ENCODE data around the gene COPS2. TPM values are rescaled to one million over a fixed set of nuclear protein-coding genes. Genes with fewer than 3 reads are reported as not detected.
A peak's percentile ranks its signal among the peaks of the same experiment; 100 is the strongest.

COPS2 gene
- total and polyA plus RNA-seq, 2 of the 13 experiments (the other 11 are each of a cell fraction or from before 2014, with no cell fraction given) = 37.8 to 66.3 TPM

- no peak for TF ChIP-seq MXD4 (CRISPR knock-in tag; IDR thresholded peaks at IDR 0.05)
- no peak for TF ChIP-seq NR1H2 (CRISPR knock-in tag; IDR thresholded peaks at IDR 0.05; ENCODE audit: borderline replicate concordance, low read depth)
- no peak for TF ChIP-seq ZNF34 (CRISPR knock-in tag; IDR thresholded peaks at IDR 0.05; ENCODE audit: borderline replicate concordance)
- no peak for TF ChIP-seq MTA3 (CRISPR knock-in tag; IDR thresholded peaks at IDR 0.05)
- TF ChIP-seq ZNF124 (CRISPR knock-in tag; IDR thresholded peaks at IDR 0.05) = no peak
- no peak for TF ChIP-seq ATF7-NPFF (CRISPR knock-in tag; IDR thresholded peaks at IDR 0.05; ENCODE audit: low read depth)
- no peak for TF ChIP-seq SIN3A (IDR thresholded peaks at IDR 0.05; ENCODE audit: borderline replicate concordance, low read depth, low read length)
- no peak for TF ChIP-seq ZNF83 (CRISPR knock-in tag; IDR thresholded peaks at IDR 0.05; ENCODE audit: borderline replicate concordance)
- no peak for TF ChIP-seq ZZZ3 (CRISPR knock-in tag; IDR thresholded peaks at IDR 0.05; ENCODE audit: borderline replicate concordance)
- TF ChIP-seq ZFYVE20 (CRISPR knock-in tag; IDR thresholded peaks at IDR 0.05; ENCODE audit: borderline replicate concordance, low read depth) = no peak
- TF ChIP-seq ATRX (CRISPR knock-in tag; IDR thresholded peaks at IDR 0.05; ENCODE audit: borderline replicate concordance) = no peak
- TF ChIP-seq ZNF142 (CRISPR knock-in tag; IDR thresholded peaks at IDR 0.05) = no peak
- no peak for TF ChIP-seq ZNF746 (CRISPR knock-in tag; IDR thresholded peaks at IDR 0.05)
- no peak for TF ChIP-seq CHCHD3 (CRISPR knock-in tag; IDR thresholded peaks at IDR 0.05)
- TF ChIP-seq MTF2 (CRISPR knock-in tag; IDR thresholded peaks at IDR 0.05; ENCODE audit: borderline replicate concordance) = no peak
- no peak for TF ChIP-seq MZF1 (CRISPR knock-in tag; IDR thresholded peaks at IDR 0.05; ENCODE audit: borderline replicate concordance)
- TF ChIP-seq ZNF740 (CRISPR knock-in tag; IDR thresholded peaks at IDR 0.05) = no peak
- TF ChIP-seq NR2F6 (IDR thresholded peaks at IDR 0.05) = peak; percentile 94
- TF ChIP-seq NR2F6 (CRISPR knock-in tag; IDR thresholded peaks at IDR 0.05) = peak; percentile 87
- TF ChIP-seq ZNF644 (CRISPR knock-in tag; IDR thresholded peaks at IDR 0.05; ENCODE audit: low read depth) = peak; percentile 16; the same call in 1 of the 2 replicates
- TF ChIP-seq FOXA3 (CRISPR knock-in tag; IDR thresholded peaks at IDR 0.05) = 0 out of 2 replicates have a peak, but pooled peaks have one; percentile 5
- TF ChIP-seq HCFC1 (IDR thresholded peaks at IDR 0.05; ENCODE audit: low read depth, low read length) = no peak
- TF ChIP-seq MED1 (CRISPR knock-in tag; IDR thresholded peaks at IDR 0.05) = 0 out of 2 replicates have a peak, but pooled peaks have one; percentile 20
- TF ChIP-seq ZMYM4 (CRISPR knock-in tag; IDR thresholded peaks at IDR 0.05) = peak; percentile 91
- TF ChIP-seq SRF (IDR thresholded peaks at IDR 0.05; ENCODE audit: low read depth, low read length) = no peak
- TF ChIP-seq ZNF101 (CRISPR knock-in tag; IDR thresholded peaks at IDR 0.05; ENCODE audit: borderline replicate concordance, low read depth) = no peak
Measured at GRCh38 chr15:49096090-49096750, 59.2 kb downstream of the COPS2 start (continued).

Measured in HepG2 (cell line).